ENCODE data around the gene MAP3K14. TPM values are rescaled to one million over a fixed set of nuclear protein-coding genes. Genes with fewer than 3 reads are reported as not detected.
A peak's percentile ranks its signal among the peaks of the same experiment; 100 is the strongest.

The MAP3K14 gene
- total RNA-seq, 6 experiments from 2014 or later: 5.6 to 8.8 (median 6.6) TPM

GRCh38 chr17:45342871-45343526 is 26.2 kb upstream of the MAP3K14 start:
- H3K27me3 Mint-ChIP-seq (ENCODE audit: insufficient read depth): peaks cover 2% of the 10 kb centered on the region; the same call in 1 of the 2 replicates
- H3K4me3 Mint-ChIP-seq: no peak overlapping the region
- DNase-seq: no peak
- TF ChIP-seq, protein P1, sequence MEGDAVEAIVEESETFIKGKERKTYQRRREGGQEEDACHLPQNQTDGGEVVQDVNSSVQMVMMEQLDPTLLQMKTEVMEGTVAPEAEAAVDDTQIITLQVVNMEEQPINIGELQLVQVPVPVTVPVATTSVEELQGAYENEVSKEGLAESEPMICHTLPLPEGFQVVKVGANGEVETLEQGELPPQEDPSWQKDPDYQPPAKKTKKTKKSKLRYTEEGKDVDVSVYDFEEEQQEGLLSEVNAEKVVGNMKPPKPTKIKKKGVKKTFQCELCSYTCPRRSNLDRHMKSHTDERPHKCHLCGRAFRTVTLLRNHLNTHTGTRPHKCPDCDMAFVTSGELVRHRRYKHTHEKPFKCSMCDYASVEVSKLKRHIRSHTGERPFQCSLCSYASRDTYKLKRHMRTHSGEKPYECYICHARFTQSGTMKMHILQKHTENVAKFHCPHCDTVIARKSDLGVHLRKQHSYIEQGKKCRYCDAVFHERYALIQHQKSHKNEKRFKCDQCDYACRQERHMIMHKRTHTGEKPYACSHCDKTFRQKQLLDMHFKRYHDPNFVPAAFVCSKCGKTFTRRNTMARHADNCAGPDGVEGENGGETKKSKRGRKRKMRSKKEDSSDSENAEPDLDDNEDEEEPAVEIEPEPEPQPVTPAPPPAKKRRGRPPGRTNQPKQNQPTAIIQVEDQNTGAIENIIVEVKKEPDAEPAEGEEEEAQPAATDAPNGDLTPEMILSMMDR (IDR thresholded peaks at IDR 0.05): no peak
- H3K27ac Mint-ChIP-seq: peak overlapping the region; percentile 94
- peaks cover 5% of the 10 kb centered on the region; the same call in 1 of the 2 replicates for H3K36me3 Mint-ChIP-seq (ENCODE audit: low read depth)
- no peaks in the 10 kb centered on the region for H3K9me3 Mint-ChIP-seq
- peaks cover 59% of the 10 kb centered on the region for H3K4me1 Mint-ChIP-seq (ENCODE audit: low read depth)

DNA sequence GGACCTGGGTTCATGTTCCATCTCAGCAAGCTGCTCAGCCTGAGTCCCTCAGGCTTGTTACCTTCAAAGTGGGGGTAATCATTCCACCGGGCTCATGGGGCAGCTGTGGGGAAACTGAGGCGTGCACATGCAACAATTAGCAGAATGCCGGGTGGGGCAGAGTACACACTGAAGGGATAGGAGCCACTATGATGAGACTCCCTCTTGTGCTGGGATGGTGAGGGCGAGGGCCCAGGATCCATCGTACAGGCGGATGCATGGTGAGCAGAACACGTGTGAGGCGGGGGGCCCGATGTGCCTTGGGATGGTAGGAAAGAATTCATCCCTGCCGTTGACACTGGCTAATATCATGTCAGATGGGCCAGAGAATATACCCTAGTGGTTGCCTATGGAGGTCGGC is 25.5 kb upstream of the MAP3K14 start:
- Mint-ChIP-seq H3K27ac (peak overlapping the region; percentile 94), H3K9me3 (no peaks in the 10 kb centered on the region), H3K4me3 (peak overlapping the region; percentile 78; the same call in 1 of the 2 replicates), H3K4me1 (ENCODE audit: low read depth) (peaks cover 59% of the 10 kb centered on the region), H3K27me3 (ENCODE audit: insufficient read depth) (peaks cover 2% of the 10 kb centered on the region; the same call in 1 of the 2 replicates), H3K36me3 (ENCODE audit: low read depth) (peaks cover 5% of the 10 kb centered on the region; the same call in 1 of the 2 replicates)
- DNase-seq: no peak
- TF ChIP-seq, protein P1 (IDR thresholded peaks at IDR 0.05): no peak

- DNase-seq: peak; percentile 93
- Mint-ChIP-seq H3K4me3 (peak overlapping the region; percentile 78), H3K9me3 (no peaks in the 10 kb centered on the region), H3K27me3 (ENCODE audit: insufficient read depth) (peaks cover 2% of the 10 kb centered on the region; the same call in 1 of the 2 replicates), H3K36me3 (ENCODE audit: low read depth) (peaks cover 5% of the 10 kb centered on the region; the same call in 1 of the 2 replicates), H3K4me1 (ENCODE audit: low read depth) (peaks cover 56% of the 10 kb centered on the region), H3K27ac (peak overlapping the region; percentile 94)
- TF ChIP-seq, protein P1 (IDR thresholded peaks at IDR 0.05): no peak
These were observed 24.8 kb upstream of the MAP3K14 start for GRCh38 chr17:45341533-45342158.

- peaks cover 38% of the 10 kb centered on the region for H3K4me1 Mint-ChIP-seq (ENCODE audit: low read depth)
- DNase-seq: no peak
- peak overlapping the region; percentile 37; the same call in 1 of the 2 replicates for H3K27ac Mint-ChIP-seq
- TF ChIP-seq, protein P1 (IDR thresholded peaks at IDR 0.05): no peak
- no peaks in the 10 kb centered on the region for H3K9me3 Mint-ChIP-seq
- H3K4me3 Mint-ChIP-seq: no peak overlapping the region
- H3K27me3 Mint-ChIP-seq (ENCODE audit: insufficient read depth): peaks cover 7% of the 10 kb centered on the region
- peaks cover 4% of the 10 kb centered on the region; the same call in 1 of the 2 replicates for H3K36me3 Mint-ChIP-seq (ENCODE audit: low read depth)
These were observed 23.1 kb upstream of the MAP3K14 start for GRCh38 chr17:45339646-45340605.

- Mint-ChIP-seq H3K36me3 (ENCODE audit: low read depth) (no peaks in the 10 kb centered on the region), H3K9me3 (no peaks in the 10 kb centered on the region), H3K27me3 (ENCODE audit: insufficient read depth) (peaks cover 7% of the 10 kb centered on the region)
These were observed 22.2 kb upstream of the MAP3K14 start for GRCh38 chr17:45338996-45339535.

More at GRCh38 chr17:45338996-45339535, 22.2 kb upstream of the MAP3K14 start:
- Mint-ChIP-seq H3K4me1 (ENCODE audit: low read depth) (peaks cover 34% of the 10 kb centered on the region), H3K27ac (no peak overlapping the region), H3K4me3 (no peak overlapping the region)
- no peak for DNase-seq
- TF ChIP-seq, protein P1 (IDR thresholded peaks at IDR 0.05): no peak
